CMK (cell line): ENCODE results near the gene KIF27.
"Not testable (repeated sequence)": the region's sequence is repeated elsewhere in the genome, so short reads cannot be mapped to it uniquely, and the experiment has no call there.

Experiments
- DNase-seq: peaks from one replicate; pipeline ENCODE4 v3.0.0-alpha.2; 2010; ENCODE audit warnings: low read depth

Gene KIF27

GRCh38 chr9:83815120-83815519 is 106.1 kb downstream of the KIF27 start:
- DNase-seq, result not testable (repeated sequence)

- not testable (repeated sequence) for DNase-seq
Measured at GRCh38 chr9:83809213-83809612, 112.0 kb downstream of the KIF27 start.

- DNase-seq, result not testable (repeated sequence)
Measured at GRCh38 chr9:83804454-83804853, 116.8 kb downstream of the KIF27 start.

GRCh38 chr9:83803941-83804340 is 117.3 kb downstream of the KIF27 start:
- DNase-seq, result not testable (repeated sequence)

- no peak for DNase-seq
Measured at GRCh38 chr9:83800236-83801033, 120.8 kb downstream of the KIF27 start.

GRCh38 chr9:83794051-83794450 is 127.2 kb downstream of the KIF27 start:
- DNase-seq, result no peak

GRCh38 chr9:83792746-83793145 is 128.5 kb downstream of the KIF27 start:
- no peak for DNase-seq
